Measurements from ENCODE around the gene COMP. TPM values are rescaled to one million over a fixed set of nuclear protein-coding genes. Genes with fewer than 3 reads are reported as not detected.

Gene COMP
- total RNA-seq, 1 experiment from 2014 or later = not detected

- ChIA-PET RAD21 (ENCODE audit: low non-redundant PET in 1 of 2, low total read pairs in 2 of 2, uncharacterized antibody in 2 of 2, unreplicated experiment in 2 of 2) (no interaction called here), POLR2A (no interaction called here), CTCF (no interaction called here)
- H3K79me2 ChIP-seq (ENCODE audit: insufficient read depth, low read length) = no peaks in the 10 kb centered on the region
- BruUV-seq (replicated peaks) = no TSS peak
- no peak overlapping the region for H3K9ac ChIP-seq (ENCODE audit: low read length)
- H3K4me1 ChIP-seq (ENCODE audit: control insufficient read depth in 1 of 2, insufficient read depth in 2 of 2, low read length in 2 of 2) = peaks cover 0 to 18% of the 10 kb centered on the region in 2 experiments; a peak in 3 of 4 replicates
- H3K9me3 ChIP-seq (ENCODE audit: control insufficient read depth in 1 of 2, insufficient read depth in 1 of 2, low read depth in 1 of 2, low read length in 2 of 2) = no peaks in the 10 kb centered on the region
- intact Hi-C loops (cut with micrococcal nuclease) = no loop called here
- no peaks in the 10 kb centered on the region for H4K20me1 ChIP-seq (ENCODE audit: insufficient read depth)
- no peaks in the 10 kb centered on the region for H3K27me3 ChIP-seq (ENCODE audit: insufficient read depth, low read length)
- DNase-seq (ENCODE audit: low read depth, low spot score) (no peak), ATAC-seq (no peak)
- no peaks in the 10 kb centered on the region for H3K9me2 ChIP-seq (ENCODE audit: insufficient read depth)
- no peak overlapping the region for H3K4me3 ChIP-seq (replicated peaks in 1 of 2; ENCODE audit: low read depth in 1 of 2, low read length in 2 of 2)
- no peaks in the 10 kb centered on the region for H3K36me3 ChIP-seq (ENCODE audit: control insufficient read depth in 1 of 2, insufficient read depth in 2 of 2, low read length in 2 of 2)
- H3K27ac ChIP-seq (ENCODE audit: low read depth, low read length) = no peak overlapping the region
- no peak overlapping the region for H3K4me2 ChIP-seq (ENCODE audit: low read length)
- H2AFZ ChIP-seq (ENCODE audit: low read depth, low read length, poor library complexity, severe bottlenecking) = no peak overlapping the region
- TF ChIP-seq CEBPB (IDR thresholded peaks at IDR 0.05; ENCODE audit: low read depth) (no peak), EZH2 (IDR thresholded peaks at IDR 0.05) (no peak), SIN3A (IDR thresholded peaks at IDR 0.05; ENCODE audit: low read depth) (no peak), RAD21 (IDR thresholded peaks at IDR 0.05; ENCODE audit: low read depth) (no peak), ELF1 (IDR thresholded peaks at IDR 0.05; ENCODE audit: borderline replicate concordance, low read depth) (no peak), ZFX (IDR thresholded peaks at IDR 0.05) (no peak), TCF7L2 (IDR thresholded peaks at IDR 0.05; ENCODE audit: borderline replicate concordance, extremely low read depth, insufficient read depth, insufficient read length) (no peak)
These were observed 11.0 kb downstream of the COMP start for GRCh38 chr19:18780081-18780480.

- no TSS peak for BruUV-seq (replicated peaks)
- no peaks in the 10 kb centered on the region for H3K79me2 ChIP-seq (ENCODE audit: insufficient read depth, low read length)
- TF ChIP-seq EGR1 (IDR thresholded peaks at IDR 0.05; ENCODE audit: low read depth) (no peak), POLR2A (IDR thresholded peaks at IDR 0.05; ENCODE audit: borderline replicate concordance, extremely low read depth, insufficient read depth, insufficient read length) (no peak), CTCF (IDR thresholded peaks at IDR 0.05 in 2 of 3, conservative IDR thresholded peaks at IDR 0.05 in 1 of 3; ENCODE audit: borderline replicate concordance in 1 of 3, insufficient read depth in 1 of 3, low read depth in 2 of 3, low read length in 2 of 3) (no peak), ZBTB33 (IDR thresholded peaks at IDR 0.05; ENCODE audit: extremely low read depth, insufficient replicate concordance, low read length) (no peak), SP1 (IDR thresholded peaks at IDR 0.05; ENCODE audit: low read depth) (no peak), CBX3 (IDR thresholded peaks at IDR 0.05; ENCODE audit: low read depth) (no peak), ELF1 (IDR thresholded peaks at IDR 0.05; ENCODE audit: borderline replicate concordance, low read depth) (no peak)
- ATAC-seq = no peak
- POLR2A ChIA-PET = no interaction called here
- RAD21 ChIA-PET (ENCODE audit: low non-redundant PET in 1 of 2, low total read pairs in 2 of 2, uncharacterized antibody in 2 of 2, unreplicated experiment in 2 of 2) = no interaction called here
- no peak overlapping the region for H3K4me2 ChIP-seq (ENCODE audit: low read length)
- DNase-seq (ENCODE audit: low read depth, low spot score) = no peak
- H3K9me3 ChIP-seq (ENCODE audit: control insufficient read depth in 1 of 2, insufficient read depth in 1 of 2, low read depth in 1 of 2, low read length in 2 of 2) = no peaks in the 10 kb centered on the region
- H3K9ac ChIP-seq (ENCODE audit: low read length) = no peak overlapping the region
- no peaks in the 10 kb centered on the region for H3K36me3 ChIP-seq (ENCODE audit: control insufficient read depth in 1 of 2, insufficient read depth in 2 of 2, low read length in 2 of 2)
- intact Hi-C loops (cut with micrococcal nuclease) = no loop called here
- no peaks in the 10 kb centered on the region for H3K27me3 ChIP-seq (ENCODE audit: insufficient read depth, low read length)
- CTCF ChIA-PET = no interaction called here
- no peaks in the 10 kb centered on the region for H4K20me1 ChIP-seq (ENCODE audit: insufficient read depth)
- no peak overlapping the region for H3K27ac ChIP-seq (ENCODE audit: low read depth, low read length)
- H3K4me3 ChIP-seq (replicated peaks in 1 of 2; ENCODE audit: low read depth in 1 of 2, low read length in 2 of 2) = no peak overlapping the region
- no peaks in the 10 kb centered on the region for H3K9me2 ChIP-seq (ENCODE audit: insufficient read depth)
- H3K4me1 ChIP-seq (ENCODE audit: control insufficient read depth in 1 of 2, insufficient read depth in 2 of 2, low read length in 2 of 2) = peaks cover 0 to 14% of the 10 kb centered on the region in 2 experiments; a peak in 2 of 4 replicates
- no peak overlapping the region for H2AFZ ChIP-seq (ENCODE audit: low read depth, low read length, poor library complexity, severe bottlenecking)
These were observed 12.1 kb downstream of the COMP start for GRCh38 chr19:18778826-18779495.

All from HCT116 (cell line).